Testis (tissue), 2 donors: ENCODE data around the gene RASGEF1B.

Experiments used
- CTCF ChIP-seq, 3 experiments: fragments of 450-650 bp in 2 of 3; fragments of 200-600 bp in 1 of 3; sonication (generic) in 1 of 3; IDR thresholded peaks; one replicate each; pipeline ENCODE4 v1.5.1; 2016 to 2019; ENCODE audit warnings: antibody characterized with exemption in 3 of 3, mild to moderate bottlenecking in 2 of 3, moderate library complexity in 1 of 3
- POLR2A ChIP-seq: fragments of 450-650 bp; IDR thresholded peaks from one replicate; pipeline ENCODE4 v1.6.1; 2017; ENCODE audit warnings: antibody characterized with exemption, mild to moderate bottlenecking, moderate library complexity

- TF ChIP-seq POLR2A, result no peak
- TF ChIP-seq CTCF (IDR thresholded peaks at IDR 0.05), result no peak
These were observed 9.4 kb upstream of the RASGEF1B start for GRCh38 chr4:81481151-81481550.
